Measurements from ENCODE around the gene CDYL. TPM values are rescaled to one million over a fixed set of nuclear protein-coding genes. Genes with fewer than 3 reads are reported as not detected.

The CDYL gene
- total and polyA plus RNA-seq, 4 donors, result 3.3 to 25.4 (median 11.0) TPM

- TF ChIP-seq REST (IDR thresholded peaks at IDR 0.05) (no peak), JUND (IDR thresholded peaks at IDR 0.05) (no peak), RAD21 (IDR thresholded peaks at IDR 0.05) (no peak)
These were observed 40.7 kb downstream of the CDYL start (continued) for GRCh38 chr6:4816904-4817303.

GRCh38 chr6:4817551-4817950 lies 41.3 kb downstream of the CDYL start:
- TF ChIP-seq MAX (IDR thresholded peaks at IDR 0.05), result no peak
- TF ChIP-seq YY1 (IDR thresholded peaks at IDR 0.05), result no peak
- Histone ChIP-seq H3K9ac (ENCODE audit: low read depth in 1 of 2, low read length in 2 of 2) (no peak overlapping the region), H3K9me3 (ENCODE audit: control insufficient read depth in 4 of 4, low read length in 3 of 4) (no peaks in the 10 kb centered on the region), H3K27ac (ENCODE audit: low read depth in 1 of 2, low read length in 2 of 2) (no peak overlapping the region), H3K27me3 (ENCODE audit: control insufficient read depth in 4 of 4, insufficient read depth in 4 of 4, low read length in 3 of 4) (no peaks in the 10 kb centered on the region), H3K4me1 (ENCODE audit: control insufficient read depth in 4 of 4, insufficient read depth in 4 of 4, low read length in 3 of 4) (peaks cover 0 to 2% (median 0%) of the 10 kb centered on the region in 4 donors), H3K36me3 (ENCODE audit: control insufficient read depth in 4 of 4, insufficient read depth in 3 of 4, low read depth in 1 of 4, low read length in 3 of 4) (no peaks in the 10 kb centered on the region), H3K4me3 (ENCODE audit: low read depth in 1 of 3, low read length in 3 of 3) (no peak overlapping the region)
- WGBS, result 81% methylated on average over 4 of the region's 4 CpGs
- no peak for DNase-seq (ENCODE audit: low spot score)

- WGBS, result 97% methylated on average over 4 of the region's 4 CpGs
- H3K4me1 ChIP-seq (ENCODE audit: control insufficient read depth in 4 of 4, insufficient read depth in 4 of 4, low read length in 3 of 4), result peaks cover 0 to 2% (median 0%) of the 10 kb centered on the region in 4 donors
These were observed 42.2 kb downstream of the CDYL start for GRCh38 chr6:4818272-4818938.

More at GRCh38 chr6:4818272-4818938, 42.2 kb downstream of the CDYL start:
- Histone ChIP-seq H3K4me3 (ENCODE audit: low read depth in 1 of 3, low read length in 3 of 3) (no peak overlapping the region), H3K9me3 (ENCODE audit: control insufficient read depth in 4 of 4, low read length in 3 of 4) (no peaks in the 10 kb centered on the region), H3K27ac (ENCODE audit: low read depth in 1 of 2, low read length in 2 of 2) (no peak overlapping the region), H3K36me3 (ENCODE audit: control insufficient read depth in 4 of 4, insufficient read depth in 3 of 4, low read depth in 1 of 4, low read length in 3 of 4) (no peaks in the 10 kb centered on the region), H3K27me3 (ENCODE audit: control insufficient read depth in 4 of 4, insufficient read depth in 4 of 4, low read length in 3 of 4) (no peaks in the 10 kb centered on the region), H3K9ac (ENCODE audit: low read depth in 1 of 2, low read length in 2 of 2) (no peak overlapping the region)
- DNase-seq (ENCODE audit: low spot score), result no peak
- TF ChIP-seq EGR1 (IDR thresholded peaks at IDR 0.05; ENCODE audit: low read depth in 2 of 2) (no peak), JUND (IDR thresholded peaks at IDR 0.05) (no peak), FOXA1 (IDR thresholded peaks at IDR 0.05) (no peak), GABPA (IDR thresholded peaks at IDR 0.05 in 1 of 2, conservative IDR thresholded peaks at IDR 0.05 in 1 of 2) (no peak), HNF4A (conservative IDR thresholded peaks at IDR 0.05) (no peak), HNF4G (IDR thresholded peaks at IDR 0.05) (no peak), FOXA2 (IDR thresholded peaks at IDR 0.05) (no peak), REST (IDR thresholded peaks at IDR 0.05) (no peak), RXRA (IDR thresholded peaks at IDR 0.05) (no peak), YY1 (IDR thresholded peaks at IDR 0.05) (no peak), MAX (IDR thresholded peaks at IDR 0.05) (no peak), ATF3 (IDR thresholded peaks at IDR 0.05) (no peak), ZBTB33 (IDR thresholded peaks at IDR 0.05) (no peak), RAD21 (IDR thresholded peaks at IDR 0.05) (no peak), CTCF (IDR thresholded peaks at IDR 0.05; ENCODE audit: low read depth, low read length, missing input control) (no peak), SP1 (IDR thresholded peaks at IDR 0.05) (no peak), TAF1 (conservative IDR thresholded peaks at IDR 0.05) (no peak), NR2F2 (IDR thresholded peaks at IDR 0.05) (no peak)

Data from liver (tissue), 9 donors.